Measurements from ENCODE around the gene RRAS2. TPM values are rescaled to one million over a fixed set of nuclear protein-coding genes. Genes with fewer than 3 reads are reported as not detected.

RRAS2 gene
- total RNA-seq, 1 experiment from 2014 or later, result 158 TPM

DNA sequence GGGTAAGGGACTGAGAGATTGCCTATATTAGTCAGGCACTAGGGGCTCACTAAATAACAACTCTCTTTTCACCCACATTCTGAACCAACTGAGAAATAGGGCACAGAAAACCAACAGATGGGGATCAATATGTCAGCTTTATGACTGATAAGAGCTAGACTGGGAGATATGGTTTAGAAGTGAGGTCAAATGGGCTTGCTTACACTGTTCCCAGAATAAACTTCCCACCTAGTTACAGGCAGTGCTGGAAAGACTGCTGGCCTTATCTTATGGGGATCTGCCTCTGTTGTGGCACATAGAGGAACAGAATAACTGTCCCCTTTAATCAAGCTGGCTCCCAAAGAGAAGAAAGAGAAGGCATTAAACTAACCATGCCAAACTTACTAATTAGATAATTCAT is 10.6 kb upstream of the RRAS2 start:
- Histone ChIP-seq H4K5ac (ENCODE audit: insufficient read length, low read depth, low read length) (no peak overlapping the region), H3K4me2 (ENCODE audit: insufficient read depth, insufficient read length, low read length) (no peak overlapping the region), H3K4ac (ENCODE audit: low read depth, low read length) (no peak overlapping the region), H3K14ac (ENCODE audit: insufficient read depth, low read length) (no peak overlapping the region), H3K9me3 (ENCODE audit: control insufficient read depth, low read depth, low read length) (no peaks in the 10 kb centered on the region), H3K23ac (ENCODE audit: insufficient read length, low read depth, low read length) (no peak overlapping the region), H2BK12ac (ENCODE audit: insufficient read length, low read depth, low read length) (no peak overlapping the region), H3K79me1 (ENCODE audit: insufficient read depth, low read depth, low read length, poor library complexity, severe bottlenecking) (no peaks in the 10 kb centered on the region), H2BK20ac (ENCODE audit: low read depth, low read length, poor library complexity, severe bottlenecking) (no peak overlapping the region), H2BK5ac (ENCODE audit: insufficient read length, low read length) (no peak overlapping the region), H4K20me1 (ENCODE audit: control insufficient read depth, insufficient read depth, insufficient read length) (no peaks in the 10 kb centered on the region), H4K91ac (ENCODE audit: insufficient read length, low read depth, low read length) (no peak overlapping the region), H3K27me3 (ENCODE audit: insufficient read depth, low read length) (no peaks in the 10 kb centered on the region; the same call in 1 of the 2 replicates), H3K4me1 (ENCODE audit: insufficient read depth, low read length) (no peaks in the 10 kb centered on the region; the same call in 1 of the 2 replicates), H4K8ac (replicated peaks; ENCODE audit: insufficient read length, low read depth, low read length) (no peak overlapping the region), H3K18ac (ENCODE audit: insufficient read length, low read depth, low read length) (no peak overlapping the region), H3K23me2 (ENCODE audit: insufficient read length, low read depth, low read length, poor library complexity, severe bottlenecking) (no peaks in the 10 kb centered on the region), H3K9ac (ENCODE audit: extremely low read depth, insufficient read length, low read length) (no peak overlapping the region), H3K27ac (ENCODE audit: insufficient read length, low read depth, low read length) (no peak overlapping the region), H3K79me2 (ENCODE audit: insufficient read depth, low read length) (no peaks in the 10 kb centered on the region), H2BK15ac (ENCODE audit: low read depth, low read length) (no peak overlapping the region), H2AFZ (ENCODE audit: low read length) (no peak overlapping the region), H2BK120ac (ENCODE audit: low read depth, low read length, poor library complexity, severe bottlenecking) (no peak overlapping the region), H2AK5ac (ENCODE audit: insufficient read length, low read length) (no peak overlapping the region), H3T11ph (ENCODE audit: low read length) (no peak overlapping the region), H3K56ac (ENCODE audit: insufficient read length, low read depth, low read length) (no peak overlapping the region)
- Mint-ChIP-seq H3K4me3 (no peak overlapping the region), H3K36me3 (ENCODE audit: insufficient read depth in 1 of 3, low read depth in 3 of 3) (no peaks in the 10 kb centered on the region), H3K27me3 (ENCODE audit: low read depth) (peaks cover 2% of the 10 kb centered on the region; the same call in 1 of the 2 replicates), H3K9me3 (no peaks in the 10 kb centered on the region), H3K27ac (no peak overlapping the region), H3K4me1 (peaks cover 22 to 24% of the 10 kb centered on the region in 2 experiments)
- TF ChIP-seq, protein P1, sequence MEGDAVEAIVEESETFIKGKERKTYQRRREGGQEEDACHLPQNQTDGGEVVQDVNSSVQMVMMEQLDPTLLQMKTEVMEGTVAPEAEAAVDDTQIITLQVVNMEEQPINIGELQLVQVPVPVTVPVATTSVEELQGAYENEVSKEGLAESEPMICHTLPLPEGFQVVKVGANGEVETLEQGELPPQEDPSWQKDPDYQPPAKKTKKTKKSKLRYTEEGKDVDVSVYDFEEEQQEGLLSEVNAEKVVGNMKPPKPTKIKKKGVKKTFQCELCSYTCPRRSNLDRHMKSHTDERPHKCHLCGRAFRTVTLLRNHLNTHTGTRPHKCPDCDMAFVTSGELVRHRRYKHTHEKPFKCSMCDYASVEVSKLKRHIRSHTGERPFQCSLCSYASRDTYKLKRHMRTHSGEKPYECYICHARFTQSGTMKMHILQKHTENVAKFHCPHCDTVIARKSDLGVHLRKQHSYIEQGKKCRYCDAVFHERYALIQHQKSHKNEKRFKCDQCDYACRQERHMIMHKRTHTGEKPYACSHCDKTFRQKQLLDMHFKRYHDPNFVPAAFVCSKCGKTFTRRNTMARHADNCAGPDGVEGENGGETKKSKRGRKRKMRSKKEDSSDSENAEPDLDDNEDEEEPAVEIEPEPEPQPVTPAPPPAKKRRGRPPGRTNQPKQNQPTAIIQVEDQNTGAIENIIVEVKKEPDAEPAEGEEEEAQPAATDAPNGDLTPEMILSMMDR (conservative IDR thresholded peaks at IDR 0.05), result no peak
- DNase-seq, result no peak

Measured in H9 (cell line).